Esophagus (tissue), 2 donors: ENCODE measurements around the gene STAT2. TPM values are rescaled to one million over a fixed set of nuclear protein-coding genes. Genes with fewer than 3 reads are reported as not detected.

ENCODE experiments used
- H3K27ac ChIP-seq, 2 donors: one replicate each; pipeline ENCODE4 v1.5.1; 2013; ENCODE audit warnings: low read depth in 2 of 2, mild to moderate bottlenecking in 2 of 2, inconsistent platforms in 1 of 2, low read length in 1 of 2, moderate library complexity in 1 of 2
- H3K27me3 ChIP-seq, 2 donors: one replicate each; pipeline ENCODE4 v1.6.1; 2013; ENCODE audit warnings: low read length in 2 of 2, control low read depth in 1 of 2, mild to moderate bottlenecking in 1 of 2; ENCODE audit not compliant: insufficient read depth in 2 of 2, control insufficient read depth in 1 of 2
- H3K36me3 ChIP-seq, 2 donors: one replicate each; pipeline ENCODE4 v1.6.1; 2013; ENCODE audit warnings: low read length in 1 of 2; ENCODE audit not compliant: control insufficient read depth in 2 of 2, insufficient read depth in 2 of 2
- H3K4me1 ChIP-seq, 2 donors: one replicate each; pipeline ENCODE4 v1.6.1; 2013; ENCODE audit warnings: low read length in 1 of 2; ENCODE audit not compliant: control insufficient read depth in 2 of 2, insufficient read depth in 2 of 2
- H3K4me3 ChIP-seq, 2 donors: one replicate each; pipeline ENCODE4 v1.5.1; 2013; ENCODE audit warnings: low read length in 2 of 2, mild to moderate bottlenecking in 2 of 2, low read depth in 1 of 2, moderate library complexity in 1 of 2
- H3K9me3 ChIP-seq, 2 donors: one replicate each; pipeline ENCODE4 v1.6.1; 2013; ENCODE audit warnings: mild to moderate bottlenecking in 2 of 2, low read depth in 1 of 2, low read length in 1 of 2, moderate library complexity in 1 of 2; ENCODE audit not compliant: control insufficient read depth in 2 of 2, insufficient read depth in 1 of 2
- WGBS, 2 donors: extraction: QIAGEN DNeasy Blood & Tissue Kit; methylation state at CpG; one replicate each; pipeline ENCODE4 v1.1.7; 2013; 5-methylcytosine and 5-hydroxymethylcytosine counted together
- polyA plus RNA-seq, 2 donors: library from polyadenylated mRNA; stranded (reverse); fragments of 200-250 nt; gene quantifications; one replicate each; pipeline ENCODE4 v1.2.3, GENCODE V29; 2013
- donor health status: healthy with polysubstance abuse.
- donor health status: Bipolar disorder and iron deficiency.

Gene STAT2
- polyA plus RNA-seq, 2 donors, result 23.9 to 35.1 TPM

DNA sequence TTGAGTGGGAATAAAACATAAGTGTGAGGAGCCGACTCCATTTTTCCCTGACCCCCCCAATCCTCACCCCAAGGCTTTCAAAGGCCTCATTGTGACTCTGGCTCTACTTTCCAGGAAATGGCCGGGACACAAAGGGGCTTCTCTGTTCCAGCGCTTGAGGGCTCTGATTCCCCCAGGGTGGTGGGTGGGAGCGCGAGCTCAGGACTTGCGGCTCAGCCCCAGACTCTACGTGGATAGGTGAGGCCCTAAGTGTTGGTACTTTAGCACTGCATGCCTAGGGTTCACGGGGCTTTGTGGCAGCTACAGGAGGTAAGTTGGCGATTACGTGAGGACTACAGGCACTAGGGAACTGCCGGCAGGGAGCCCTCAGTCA is 44.7 kb downstream of the STAT2 start:
- Histone ChIP-seq H3K27me3 (no peaks in the 10 kb centered on the region), H3K36me3 (peaks cover 3 to 9% of the 10 kb centered on the region in 2 donors), H3K4me1 (peaks cover 2 to 4% of the 10 kb centered on the region in 2 donors), H3K4me3 (peak overlapping the region; percentile 92 to 98), H3K9me3 (no peaks in the 10 kb centered on the region), H3K27ac (peak overlapping the region; percentile 89 to 97)
- WGBS, 2 donors, result 1% methylated on average over 11 of the region's 11 CpGs

DNA sequence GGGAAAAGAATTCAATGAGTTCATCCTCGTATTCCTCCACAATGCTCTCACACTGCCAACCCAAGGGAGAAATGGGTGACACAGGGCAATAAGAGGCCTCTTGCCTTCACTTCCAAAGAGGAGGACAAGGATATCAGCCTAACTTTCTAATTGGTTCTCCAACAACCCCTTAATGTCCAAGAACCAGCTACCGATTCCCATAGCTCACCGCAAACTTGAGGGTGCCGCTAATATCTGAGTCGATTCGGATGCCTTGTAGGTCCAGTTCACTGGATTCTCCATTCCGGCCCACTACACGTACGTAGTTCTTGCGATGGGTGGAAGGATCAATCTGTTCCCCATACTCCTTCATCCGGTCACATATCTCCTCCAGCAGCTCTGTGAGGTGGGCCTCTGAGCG is 48.9 kb downstream of the STAT2 start:
- no peak overlapping the region for H3K4me3 ChIP-seq
- H3K27ac ChIP-seq, result no peak overlapping the region
- H3K9me3 ChIP-seq, result no peaks in the 10 kb centered on the region
- H3K27me3 ChIP-seq, result no peaks in the 10 kb centered on the region
- 94 to 97% methylated on average over 12 of the region's 12 CpGs for WGBS, 2 donors
- H3K4me1 ChIP-seq, result peaks cover 2 to 4% of the 10 kb centered on the region in 2 donors
- H3K36me3 ChIP-seq, result peaks cover 3 to 10% of the 10 kb centered on the region in 2 donors

DNA sequence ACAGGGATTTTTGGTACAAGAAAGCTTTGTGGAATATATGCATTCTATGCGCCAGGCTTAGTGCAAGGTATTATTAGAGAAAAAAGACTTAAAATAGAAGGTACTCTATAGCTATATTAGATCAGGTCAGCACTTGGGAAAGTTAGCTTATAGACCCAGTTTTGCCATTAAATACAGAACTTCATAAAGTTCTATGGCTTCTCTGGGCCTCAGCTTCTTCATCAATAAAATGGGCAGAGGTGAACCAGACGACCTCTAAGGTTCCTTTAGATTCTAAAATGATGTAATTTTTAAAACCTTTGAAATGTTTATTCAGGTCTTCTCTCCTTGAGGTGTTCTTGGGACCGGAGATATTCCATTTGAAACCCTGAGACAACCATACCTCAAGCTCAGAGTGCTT is 51.2 kb downstream of the STAT2 start:
- Histone ChIP-seq H3K36me3 (peaks cover 3 to 10% of the 10 kb centered on the region in 2 donors), H3K27ac (no peak overlapping the region), H3K4me3 (no peak overlapping the region), H3K4me1 (no peaks in the 10 kb centered on the region), H3K9me3 (no peaks in the 10 kb centered on the region), H3K27me3 (no peaks in the 10 kb centered on the region)
- 90 to 92% methylated on average over 3 of the region's 3 CpGs for WGBS, 2 donors

DNA sequence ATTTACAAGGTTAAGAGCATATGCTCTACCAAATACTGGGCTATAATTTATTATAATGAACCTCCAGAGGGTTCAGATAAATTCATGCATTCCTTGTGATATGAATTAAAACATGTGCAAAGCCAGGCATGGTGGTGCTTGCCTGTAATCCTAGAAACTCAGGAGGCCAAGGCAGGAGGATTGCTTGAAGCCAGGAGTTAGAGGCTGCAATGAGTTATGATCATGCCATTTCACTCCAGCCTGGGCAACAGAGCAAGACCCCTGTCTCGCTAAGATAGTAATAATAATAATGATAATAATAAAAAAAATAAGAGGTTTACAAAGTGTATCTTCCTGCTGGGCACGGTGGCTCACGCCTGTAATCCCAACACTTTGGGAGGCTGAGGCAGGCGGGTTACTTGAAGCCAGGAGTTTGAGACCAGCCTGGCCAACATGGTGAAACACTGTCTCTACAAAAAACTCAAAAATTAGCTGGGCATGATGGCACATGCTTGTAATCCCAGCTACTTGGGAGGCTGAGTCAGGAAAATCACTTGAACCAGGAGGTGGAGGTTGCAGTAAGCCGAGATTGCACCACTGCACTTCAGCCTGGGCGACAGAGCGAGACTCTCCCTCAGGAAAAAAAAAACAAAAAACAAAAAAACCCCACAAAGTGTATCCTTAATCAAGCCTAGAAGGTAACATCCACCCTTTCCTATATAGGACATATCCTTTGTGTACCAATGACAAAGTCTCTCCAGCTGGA is 52.5 kb downstream of the STAT2 start:
- Histone ChIP-seq H3K4me1 (no peaks in the 10 kb centered on the region), H3K27me3 (no peaks in the 10 kb centered on the region), H3K4me3 (no peak overlapping the region), H3K36me3 (peaks cover 3 to 10% of the 10 kb centered on the region in 2 donors), H3K9me3 (no peaks in the 10 kb centered on the region), H3K27ac (no peak overlapping the region)
- WGBS, 2 donors, result 90 to 92% methylated on average over 7 of the region's 7 CpGs

DNA sequence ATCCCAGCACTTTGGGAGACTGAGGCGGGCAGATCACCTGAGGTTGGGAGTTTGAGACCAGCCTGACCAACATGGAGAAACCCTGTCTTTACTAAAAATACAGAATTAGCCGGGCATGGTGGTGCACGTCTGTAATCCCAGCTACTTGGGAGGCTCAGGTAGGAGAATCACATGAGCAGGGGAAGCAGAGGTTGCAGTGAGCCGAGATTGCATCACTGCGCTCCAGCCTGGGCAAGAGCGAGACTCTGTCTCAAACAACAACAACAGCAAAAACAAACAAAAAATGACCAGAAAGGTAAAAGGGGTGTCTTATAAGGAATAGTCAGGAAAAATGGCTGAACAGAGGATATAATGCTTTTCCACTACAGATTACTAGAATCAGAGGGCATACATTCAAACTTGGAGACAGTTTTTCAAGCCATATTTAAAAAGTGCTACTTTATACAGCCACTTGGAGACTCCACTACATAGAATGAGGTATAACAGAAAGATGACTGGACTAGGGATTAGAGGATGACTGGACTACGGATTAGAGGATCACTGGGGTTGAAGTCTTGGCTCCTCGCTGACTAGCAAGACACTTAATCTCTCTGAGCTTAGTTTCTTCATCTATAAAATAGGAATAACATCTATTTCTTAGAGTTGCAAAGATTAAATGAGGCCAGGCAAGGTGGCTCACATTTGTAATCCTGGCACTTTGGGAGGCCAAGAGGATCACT is 54.9 kb downstream of the STAT2 start:
- Histone ChIP-seq H3K4me1 (no peaks in the 10 kb centered on the region), H3K4me3 (no peak overlapping the region), H3K27ac (no peak overlapping the region), H3K9me3 (no peaks in the 10 kb centered on the region), H3K36me3 (peaks cover 0 to 5% of the 10 kb centered on the region in 2 donors), H3K27me3 (no peaks in the 10 kb centered on the region)
- 88 to 93% methylated on average over 8 of the region's 8 CpGs for WGBS, 2 donors

DNA sequence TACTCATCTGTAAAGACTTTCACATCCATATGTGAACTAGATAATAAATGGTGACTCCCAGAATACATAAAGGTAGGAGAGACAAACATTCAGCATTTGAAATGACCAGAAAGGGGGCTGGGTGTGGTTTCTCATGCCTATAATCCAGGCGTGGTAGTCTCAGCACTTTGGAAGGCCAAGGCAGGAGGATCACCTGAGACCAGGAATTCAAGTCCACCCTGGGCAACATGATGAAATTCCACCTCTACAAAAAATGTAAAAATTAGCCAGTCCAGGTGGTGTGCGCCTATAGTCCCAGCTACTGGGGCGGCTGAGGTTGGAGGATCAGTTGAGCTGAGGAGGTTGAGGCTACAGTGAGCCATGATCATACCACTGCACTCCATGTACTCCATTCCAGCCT is 55.6 kb downstream of the STAT2 start:
- H3K27me3 ChIP-seq, result no peaks in the 10 kb centered on the region
- no peaks in the 10 kb centered on the region for H3K9me3 ChIP-seq
- H3K27ac ChIP-seq, result no peak overlapping the region
- WGBS, 2 donors, result 88 to 93% methylated on average over 3 of the region's 3 CpGs
- H3K4me1 ChIP-seq, result no peaks in the 10 kb centered on the region
- no peak overlapping the region for H3K4me3 ChIP-seq
- H3K36me3 ChIP-seq, result no peaks in the 10 kb centered on the region

DNA sequence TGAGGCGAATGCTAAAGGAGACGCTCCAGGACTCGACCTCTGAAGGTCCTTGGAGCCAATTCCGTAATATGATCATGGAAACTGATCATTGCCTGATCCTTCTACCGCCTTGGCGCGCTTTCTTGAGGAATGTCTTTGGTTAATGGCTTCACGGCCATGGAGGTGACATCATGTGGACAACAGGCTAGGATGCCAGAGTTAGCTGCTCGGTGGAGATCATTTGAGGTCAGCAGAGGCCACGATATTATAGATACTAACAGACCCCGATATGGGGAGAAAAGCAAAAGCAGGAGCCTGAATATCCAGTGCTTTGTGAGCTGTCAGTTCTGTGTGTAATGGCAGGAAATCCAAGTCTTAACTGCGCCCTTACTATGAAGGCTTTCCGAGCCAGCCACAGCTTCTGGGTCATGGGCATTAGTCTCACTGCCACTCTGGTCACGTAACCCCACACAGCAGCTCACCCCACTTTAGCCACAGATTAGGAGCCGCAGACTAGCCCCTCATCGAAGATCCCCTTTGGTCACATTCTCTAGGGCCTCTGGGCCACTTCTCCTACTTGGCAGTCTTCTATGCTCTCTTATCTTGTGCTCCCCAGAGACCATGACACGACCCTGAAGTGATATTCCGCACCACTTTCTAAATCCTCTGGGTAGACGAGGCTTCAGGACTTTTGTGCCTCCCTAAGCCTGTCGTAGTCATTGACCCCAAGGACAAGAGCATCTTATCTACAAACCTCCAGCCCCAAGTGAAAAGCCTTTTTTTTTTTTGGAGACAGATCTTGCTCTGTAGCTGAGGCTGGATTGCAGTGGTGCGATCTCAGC is 59.1 kb downstream of the STAT2 start:
- H3K27me3 ChIP-seq, result no peaks in the 10 kb centered on the region
- H3K27ac ChIP-seq, result peak overlapping the region; percentile 94 to 95
- peaks cover 0 to 2% of the 10 kb centered on the region in 2 donors for H3K36me3 ChIP-seq
- 36 to 43% methylated on average over 21 of the region's 21 CpGs for WGBS, 2 donors
- H3K9me3 ChIP-seq, result no peaks in the 10 kb centered on the region
- H3K4me1 ChIP-seq, result peaks cover 4% of the 10 kb centered on the region in 2 donors
- peak overlapping the region; percentile 50 to 79 for H3K4me3 ChIP-seq

DNA sequence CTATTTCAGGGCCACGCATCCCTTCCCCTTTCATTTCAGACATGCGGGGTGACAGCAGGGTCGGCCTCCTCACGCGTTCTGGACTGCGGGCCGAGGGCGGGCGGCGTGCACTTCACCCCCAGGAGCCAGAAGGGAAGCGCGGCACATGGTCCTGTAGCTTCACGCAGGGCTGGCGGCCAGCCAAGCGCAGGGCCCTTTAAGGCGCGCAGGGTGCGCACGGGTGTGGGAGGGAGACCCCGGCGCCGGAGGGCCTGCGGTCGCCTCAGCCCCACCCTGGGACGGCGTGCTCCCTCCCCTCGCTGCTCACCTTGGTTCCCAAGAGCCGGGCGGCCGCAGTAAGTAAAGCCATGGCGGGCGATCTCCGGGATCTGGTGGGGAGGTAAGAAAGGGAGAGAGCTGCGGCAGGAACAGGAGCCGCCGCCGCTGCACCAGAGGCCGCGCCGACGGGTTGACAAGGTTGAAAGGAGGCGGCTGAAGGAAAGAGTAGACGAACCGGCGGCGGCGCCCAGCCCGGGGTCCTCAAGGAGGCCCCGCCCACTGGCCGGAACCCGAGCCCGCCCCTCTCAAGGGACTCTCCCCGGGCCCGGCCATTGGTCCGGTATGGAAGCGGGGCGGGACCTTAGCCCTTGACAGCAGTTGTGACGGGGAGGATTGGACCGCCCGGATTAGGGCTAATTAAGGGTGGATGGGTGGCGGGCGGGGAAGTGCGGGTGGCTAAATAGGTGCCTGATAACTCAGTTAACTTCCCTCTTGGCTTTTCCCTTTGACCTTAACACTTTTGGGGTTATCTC is 59.9 kb downstream of the STAT2 start, which contains the start of gene CS:
CS (minus strand) TSS at position 478 of the 791 bp plus-strand sequence; CDS start at position 349, 129 bp downstream.
- WGBS, 2 donors, result 0 to 1% methylated on average over 61 to 63 of the region's 63 CpGs
- H3K4me1 ChIP-seq, result peaks cover 4% of the 10 kb centered on the region in 2 donors
- H3K36me3 ChIP-seq, result peaks cover 0 to 2% of the 10 kb centered on the region in 2 donors
- H3K9me3 ChIP-seq, result no peaks in the 10 kb centered on the region
- H3K27me3 ChIP-seq, result no peaks in the 10 kb centered on the region
- H3K27ac ChIP-seq, result peak within 1 kb of the TSS; percentile 94 to 95
- peak within 1 kb of the TSS; percentile 79 to 82 for H3K4me3 ChIP-seq
